MM.1S (cell line): ENCODE results near the gene KRTAP2-2.

Experiments used
- DNase-seq: peaks from one replicate; pipeline ENCODE4 v3.0.0-alpha.2; 2015
- H2AFZ ChIP-seq: fragments of 300-600 bp; sonication (generic); 2 replicates; pipeline ENCODE4 v1.6.0; 2016; ENCODE audit warnings: antibody characterized with exemption, low read length
- H3F3A ChIP-seq: fragments of 300-600 bp; sonication (generic); 2 replicates; pipeline ENCODE4 v1.6.1; 2016; ENCODE audit warnings: mild to moderate bottlenecking, antibody characterized with exemption, low read length, moderate library complexity, mixed read lengths; ENCODE audit not compliant: insufficient read depth
- H3K27ac ChIP-seq: fragments of 300-600 bp; sonication (generic); 2 replicates; pipeline ENCODE4 v1.5.1; 2016; ENCODE audit warnings: mild to moderate bottlenecking, low read length
- H3K27me3 ChIP-seq: fragments of 300-600 bp; sonication (generic); replicated peaks from 2 replicates; pipeline ENCODE4 v1.6.0; 2016; ENCODE audit warnings: low read length; ENCODE audit not compliant: insufficient read depth
- H3K36me3 ChIP-seq: fragments of 300-600 bp; sonication (generic); replicated peaks from 2 replicates; pipeline ENCODE4 v1.6.1; 2016; ENCODE audit warnings: mild to moderate bottlenecking, low read length, mixed read lengths; ENCODE audit not compliant: insufficient read depth
- H3K4me1 ChIP-seq: fragments of 300-600 bp; sonication (generic); 2 replicates; pipeline ENCODE4 v1.6.1; 2016; ENCODE audit warnings: low read length, mixed read lengths
- H3K4me2 ChIP-seq: fragments of 300-600 bp; sonication (generic); 2 replicates; pipeline ENCODE4 v1.6.0; 2016; ENCODE audit warnings: low read depth, low read length
- H3K4me3 ChIP-seq: fragments of 300-600 bp; sonication (generic); 2 replicates; pipeline ENCODE4 v1.5.1; 2016; ENCODE audit warnings: low read length, mixed read lengths
- H3K79me2 ChIP-seq: fragments of 300-600 bp; sonication (generic); 2 replicates; pipeline ENCODE4 v1.6.1; 2016; ENCODE audit warnings: mixed run types, low read length, mixed read lengths
- H3K9ac ChIP-seq: fragments of 300-600 bp; sonication (generic); 2 replicates; pipeline ENCODE4 v1.6.1; 2016; ENCODE audit warnings: low read length, mixed read lengths
- H3K9me2 ChIP-seq: fragments of 300-600 bp; sonication (generic); replicated peaks from 2 replicates; pipeline ENCODE4 v1.6.1; 2016; ENCODE audit warnings: mild to moderate bottlenecking, low read length, mixed read lengths; ENCODE audit not compliant: insufficient read depth
- H3K9me3 ChIP-seq: fragments of 300-600 bp; sonication (generic); replicated peaks from 2 replicates; pipeline ENCODE4 v1.6.1; 2016; ENCODE audit warnings: mild to moderate bottlenecking, low read length, mixed read lengths; ENCODE audit not compliant: insufficient read depth
- H4K20me1 ChIP-seq: fragments of 300-600 bp; sonication (generic); 2 replicates; pipeline ENCODE4 v1.6.1; 2016; ENCODE audit warnings: mild to moderate bottlenecking, low read length, moderate library complexity, mixed read lengths; ENCODE audit not compliant: insufficient read depth
- EZH2 ChIP-seq: fragments of 300-600 bp; sonication (generic); optimal IDR thresholded peaks from 2 replicates; pipeline ENCODE3; 2017; ENCODE audit warnings: low read depth, mild to moderate bottlenecking, antibody characterized with exemption, low read length, mixed read lengths
- EZH2phosphoT487 ChIP-seq: fragments of 300-600 bp; sonication (generic); IDR thresholded peaks from 2 replicates; pipeline ENCODE4 v1.6.1; 2018; ENCODE audit warnings: antibody characterized with exemption, low read length
- TF ChIP-seq, protein P1 (sequence below): fragments of 300-600 bp; sonication (generic); IDR thresholded peaks from 2 replicates; pipeline ENCODE4 v1.5.1; 2016; ENCODE audit warnings: antibody characterized with exemption, low read length, mixed read lengths

The KRTAP2-2 gene

DNA sequence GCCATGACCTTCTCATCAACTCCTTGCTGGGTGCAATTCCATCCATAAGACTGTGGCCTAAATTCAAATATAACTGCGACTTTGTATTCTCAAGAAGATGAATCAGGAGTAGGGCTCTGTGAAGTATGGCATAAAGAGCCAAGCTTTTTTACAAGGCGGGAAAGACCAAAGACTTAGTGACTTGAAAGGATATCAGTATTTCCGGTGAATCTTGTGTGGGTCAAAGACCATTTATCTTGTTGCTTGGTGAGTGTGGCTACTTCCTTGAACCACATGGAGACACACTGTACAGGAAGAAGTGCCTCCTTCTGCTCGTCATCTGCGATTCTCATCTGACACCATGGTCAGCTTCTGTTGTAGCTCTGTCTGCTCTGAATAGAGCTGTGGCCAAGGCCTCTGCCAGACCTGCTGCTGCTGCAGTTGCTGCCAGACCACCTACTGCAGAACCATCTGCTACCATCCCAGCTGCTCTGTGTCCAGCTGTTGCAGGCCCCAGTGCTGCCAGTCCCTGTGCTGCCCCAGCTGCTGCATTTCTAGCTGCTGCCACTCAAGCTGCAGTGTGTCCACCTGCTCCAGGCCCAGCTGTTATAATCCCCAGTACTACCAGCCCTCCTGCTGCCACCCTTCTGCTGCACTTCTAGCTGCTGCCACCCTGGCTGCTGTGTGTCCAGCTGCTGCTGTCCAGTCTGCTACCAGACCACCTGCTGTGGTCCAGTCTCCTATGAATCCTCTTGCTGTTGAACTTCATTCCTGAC is 16.8 kb upstream of the KRTAP2-2 start:
- Histone ChIP-seq H2AFZ (no peak overlapping the region), H3K27me3 (no peaks in the 10 kb centered on the region), H3K27ac (no peak overlapping the region), H3K9me2 (no peaks in the 10 kb centered on the region), H3K9ac (no peak overlapping the region), H3K4me2 (no peak overlapping the region), H3K4me3 (no peak overlapping the region), H3K9me3 (no peaks in the 10 kb centered on the region), H3F3A (no peaks in the 10 kb centered on the region), H3K36me3 (no peaks in the 10 kb centered on the region), H4K20me1 (no peaks in the 10 kb centered on the region), H3K4me1 (no peaks in the 10 kb centered on the region), H3K79me2 (no peaks in the 10 kb centered on the region)
- no peak for DNase-seq
- TF ChIP-seq EZH2phosphoT487 = no peak
- TF ChIP-seq EZH2 = no peak
- TF ChIP-seq, protein P1, sequence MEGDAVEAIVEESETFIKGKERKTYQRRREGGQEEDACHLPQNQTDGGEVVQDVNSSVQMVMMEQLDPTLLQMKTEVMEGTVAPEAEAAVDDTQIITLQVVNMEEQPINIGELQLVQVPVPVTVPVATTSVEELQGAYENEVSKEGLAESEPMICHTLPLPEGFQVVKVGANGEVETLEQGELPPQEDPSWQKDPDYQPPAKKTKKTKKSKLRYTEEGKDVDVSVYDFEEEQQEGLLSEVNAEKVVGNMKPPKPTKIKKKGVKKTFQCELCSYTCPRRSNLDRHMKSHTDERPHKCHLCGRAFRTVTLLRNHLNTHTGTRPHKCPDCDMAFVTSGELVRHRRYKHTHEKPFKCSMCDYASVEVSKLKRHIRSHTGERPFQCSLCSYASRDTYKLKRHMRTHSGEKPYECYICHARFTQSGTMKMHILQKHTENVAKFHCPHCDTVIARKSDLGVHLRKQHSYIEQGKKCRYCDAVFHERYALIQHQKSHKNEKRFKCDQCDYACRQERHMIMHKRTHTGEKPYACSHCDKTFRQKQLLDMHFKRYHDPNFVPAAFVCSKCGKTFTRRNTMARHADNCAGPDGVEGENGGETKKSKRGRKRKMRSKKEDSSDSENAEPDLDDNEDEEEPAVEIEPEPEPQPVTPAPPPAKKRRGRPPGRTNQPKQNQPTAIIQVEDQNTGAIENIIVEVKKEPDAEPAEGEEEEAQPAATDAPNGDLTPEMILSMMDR = no peak

DNA sequence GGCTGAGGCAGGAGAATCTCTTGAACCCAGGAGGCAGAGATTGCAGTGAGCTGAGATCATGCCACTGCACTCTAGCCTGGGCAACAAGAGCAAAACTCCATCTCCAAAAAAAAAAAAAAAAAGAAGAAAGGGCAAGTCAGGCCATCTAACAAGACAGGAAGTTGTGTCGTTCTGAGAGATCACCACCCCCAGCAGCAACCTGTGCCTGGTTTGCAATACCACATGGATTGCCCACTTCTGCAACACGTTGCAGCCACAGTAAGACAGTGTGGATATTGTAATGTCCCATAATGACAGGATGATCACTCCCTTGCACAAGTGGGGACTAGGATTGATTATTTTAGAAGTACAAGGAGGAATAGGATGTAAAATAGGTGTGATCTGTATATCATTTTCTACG is 14.0 kb upstream of the KRTAP2-2 start:
- H4K20me1 ChIP-seq = no peaks in the 10 kb centered on the region
- H3K79me2 ChIP-seq = no peaks in the 10 kb centered on the region
- H3K9ac ChIP-seq = no peak overlapping the region
- H3K27ac ChIP-seq = no peak overlapping the region
- no peak overlapping the region for H3K4me2 ChIP-seq
- H3K9me2 ChIP-seq = no peaks in the 10 kb centered on the region
- no peak overlapping the region for H3K4me3 ChIP-seq
- no peak for TF ChIP-seq EZH2phosphoT487
- TF ChIP-seq, protein P1 = no peak
- no peak for TF ChIP-seq EZH2
- no peak overlapping the region for H2AFZ ChIP-seq
- no peaks in the 10 kb centered on the region for H3K27me3 ChIP-seq
- no peaks in the 10 kb centered on the region for H3K4me1 ChIP-seq
- no peaks in the 10 kb centered on the region for H3F3A ChIP-seq
- DNase-seq = no peak
- no peaks in the 10 kb centered on the region for H3K36me3 ChIP-seq
- no peaks in the 10 kb centered on the region for H3K9me3 ChIP-seq

DNA sequence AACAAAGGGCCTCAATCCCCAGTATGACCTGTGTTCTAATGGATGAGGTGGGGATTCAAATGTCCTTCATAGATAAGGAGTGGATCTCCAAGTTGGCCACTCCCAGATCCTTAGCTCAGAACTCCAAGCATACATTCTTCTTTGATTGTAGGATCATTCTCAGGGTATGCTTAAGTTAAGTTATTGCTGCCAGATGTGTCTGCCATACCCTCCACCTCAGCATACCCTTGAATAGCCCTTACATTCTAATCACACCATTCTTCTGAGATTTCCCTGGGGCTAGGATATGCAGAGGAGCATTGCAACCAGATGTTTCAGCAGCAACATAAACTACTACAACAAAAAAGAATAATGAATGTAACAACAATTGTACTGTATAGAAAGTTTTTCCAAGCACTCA is 12.3 kb upstream of the KRTAP2-2 start:
- Histone ChIP-seq H3K36me3 (no peaks in the 10 kb centered on the region), H3K4me2 (no peak overlapping the region), H3F3A (no peaks in the 10 kb centered on the region), H2AFZ (no peak overlapping the region), H3K27ac (no peak overlapping the region), H3K9me2 (no peaks in the 10 kb centered on the region), H3K9ac (no peak overlapping the region), H4K20me1 (no peaks in the 10 kb centered on the region), H3K4me3 (no peak overlapping the region), H3K9me3 (no peaks in the 10 kb centered on the region), H3K79me2 (no peaks in the 10 kb centered on the region), H3K4me1 (no peaks in the 10 kb centered on the region), H3K27me3 (no peaks in the 10 kb centered on the region)
- TF ChIP-seq EZH2phosphoT487 = no peak
- TF ChIP-seq, protein P1 = no peak
- no peak for TF ChIP-seq EZH2
- DNase-seq = no peak
